Measurements from ENCODE around the gene NFKBIL1.
A peak's percentile ranks its signal among the peaks of the same experiment; 100 is the strongest.

NFKBIL1 gene

GRCh38 chr6:31525553-31525931 lies 21.9 kb upstream of the NFKBIL1 start:
- DNase-seq (ENCODE audit: low read depth) = no peak
- H3K4me3 ChIP-seq (ENCODE audit: low read length) = no peak overlapping the region
- no peak for TF ChIP-seq CTCF (conservative IDR thresholded peaks at IDR 0.05; ENCODE audit: low read length)

- no peak for TF ChIP-seq CTCF (conservative IDR thresholded peaks at IDR 0.05; ENCODE audit: low read length)
- DNase-seq (ENCODE audit: low read depth) = peak; percentile 61
- no peak overlapping the region for H3K4me3 ChIP-seq (ENCODE audit: low read length)
Observed at GRCh38 chr6:31525932-31526591, 21.3 kb upstream of the NFKBIL1 start.

- no peak for TF ChIP-seq CTCF (conservative IDR thresholded peaks at IDR 0.05; ENCODE audit: low read length)
- H3K4me3 ChIP-seq (ENCODE audit: low read length) = no peak overlapping the region
- DNase-seq (ENCODE audit: low read depth) = no peak
Observed at GRCh38 chr6:31528307-31528777, 19.1 kb upstream of the NFKBIL1 start.

GRCh38 chr6:31528821-31529328 lies 18.5 kb upstream of the NFKBIL1 start, which contains the start of gene MCCD1:
Gene MCCD1 (plus strand): TSS chr6:31528962. CDS start chr6:31529015, 53 bp downstream.
- no peak for DNase-seq (ENCODE audit: low read depth)
- no peak within 1 kb of the TSS for H3K4me3 ChIP-seq (ENCODE audit: low read length)
- TF ChIP-seq CTCF (conservative IDR thresholded peaks at IDR 0.05; ENCODE audit: low read length) = no peak

GRCh38 chr6:31529329-31530150 lies 17.9 kb upstream of the NFKBIL1 start:
- TF ChIP-seq CTCF (conservative IDR thresholded peaks at IDR 0.05; ENCODE audit: low read length) = no peak
- H3K4me3 ChIP-seq (ENCODE audit: low read length) = no peak overlapping the region
- no peak for DNase-seq (ENCODE audit: low read depth)

GRCh38 chr6:31530659-31531058 lies 16.7 kb upstream of the NFKBIL1 start:
- TF ChIP-seq CTCF (conservative IDR thresholded peaks at IDR 0.05; ENCODE audit: low read length) = no peak
- H3K4me3 ChIP-seq (ENCODE audit: low read length) = no peak overlapping the region
- DNase-seq (ENCODE audit: low read depth) = no peak
